Activated CD8-positive, alpha-beta memory T cell treated with anti-CD3 and anti-CD28 coated beads, Interleukin-2, amount 10 ng/mL, durations not matched to agents 7 days and 5 days (primary cell): Measurements from ENCODE around the gene CPHXL2. TPM values are rescaled to one million over a fixed set of nuclear protein-coding genes. Genes with fewer than 3 reads are reported as not detected.

Experiments used
- ATAC-seq: fragments of 150-1000 bp; cut with Tn5 transposase; one replicate; pipeline ENCODE4 v1.10.0; 2021; ENCODE audit warnings: moderate library complexity
- CTCF ChIA-PET: fragments of 350-600 bp; sonication (Branson Sonifier 250); formaldehyde crosslinking; loops from one replicate; lab custom pipeline; 2021; ENCODE audit warnings: antibody characterized with exemption; lab: Charles Lee
- DNase-seq: peaks from one replicate; pipeline ENCODE4 v3.0.0-alpha.2; 2020
- H3K27ac Mint-ChIP-seq: one replicate; pipeline ENCODE4 v1.8.0; 2021; ENCODE audit warnings: mild to moderate bottlenecking, mixed read lengths
- H3K27me3 Mint-ChIP-seq: one replicate; pipeline ENCODE4 v1.8.0; 2021; ENCODE audit warnings: mixed read lengths
- H3K36me3 Mint-ChIP-seq: one replicate; pipeline ENCODE4 v1.8.0; 2021; ENCODE audit warnings: mild to moderate bottlenecking, mixed read lengths
- H3K4me1 Mint-ChIP-seq: one replicate; pipeline ENCODE4 v1.8.0; 2021; ENCODE audit warnings: mixed read lengths
- H3K4me3 Mint-ChIP-seq: one replicate; pipeline ENCODE4 v1.8.0; 2021; ENCODE audit warnings: mild to moderate bottlenecking, moderate library complexity, mixed read lengths
- H3K9me3 Mint-ChIP-seq: one replicate; pipeline ENCODE4 v1.8.0; 2022; ENCODE audit warnings: low read depth, mixed read lengths
- total RNA-seq, 2 experiments: library from RNA; stranded (reverse); gene quantifications; one replicate each; pipeline ENCODE4 v1.2.3, GENCODE V29; 2021

Gene CPHXL2
- total RNA-seq, 2 experiments from 2014 or later, result not detected

DNA sequence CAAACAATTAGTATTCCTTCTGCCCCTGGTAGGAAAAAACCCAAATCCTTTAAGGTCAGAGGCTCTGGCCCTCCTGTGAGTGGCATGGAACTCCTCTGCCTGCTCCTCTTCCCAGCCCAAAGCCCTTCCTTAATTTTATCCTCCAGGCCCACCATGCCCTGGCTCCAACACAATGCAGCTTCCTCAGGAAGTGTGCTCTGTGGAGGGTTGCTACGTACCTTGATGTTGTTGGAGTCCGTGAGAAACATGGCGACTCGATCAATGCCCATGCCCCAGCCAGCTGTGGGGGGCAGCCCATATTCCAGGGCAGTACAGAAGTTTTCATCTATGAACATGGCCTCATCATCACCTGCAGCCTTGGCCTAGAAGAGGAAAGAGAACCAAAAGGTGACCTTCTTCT lies 48.5 kb downstream of the CPHXL2 start:
- Mint-ChIP-seq H3K27ac (peak overlapping the region; percentile 74), H3K9me3 (no peaks in the 10 kb centered on the region), H3K27me3 (no peaks in the 10 kb centered on the region), H3K4me3 (no peak overlapping the region), H3K4me1 (peaks cover 30% of the 10 kb centered on the region), H3K36me3 (peaks cover 67% of the 10 kb centered on the region)
- DNase-seq (no peak), ATAC-seq (no peak)
- CTCF ChIA-PET, result interaction anchor here (1.0 kb wide), 1 partner anchor 9 kb away, joined by 3 read pairs; no protein-coding TSS in a partner anchor

GRCh38 chr16:75627851-75628250 lies 49.0 kb downstream of the CPHXL2 start:
- CTCF ChIA-PET, result interaction anchor here (1.0 kb wide), 1 partner anchor 10 kb away, joined by 3 read pairs; no protein-coding TSS in a partner anchor
- ATAC-seq (no peak), DNase-seq (no peak)
- Mint-ChIP-seq H3K27ac (peak overlapping the region; percentile 74), H3K27me3 (no peaks in the 10 kb centered on the region), H3K36me3 (peaks cover 64% of the 10 kb centered on the region), H3K4me3 (no peak overlapping the region), H3K9me3 (no peaks in the 10 kb centered on the region), H3K4me1 (peaks cover 30% of the 10 kb centered on the region)

DNA sequence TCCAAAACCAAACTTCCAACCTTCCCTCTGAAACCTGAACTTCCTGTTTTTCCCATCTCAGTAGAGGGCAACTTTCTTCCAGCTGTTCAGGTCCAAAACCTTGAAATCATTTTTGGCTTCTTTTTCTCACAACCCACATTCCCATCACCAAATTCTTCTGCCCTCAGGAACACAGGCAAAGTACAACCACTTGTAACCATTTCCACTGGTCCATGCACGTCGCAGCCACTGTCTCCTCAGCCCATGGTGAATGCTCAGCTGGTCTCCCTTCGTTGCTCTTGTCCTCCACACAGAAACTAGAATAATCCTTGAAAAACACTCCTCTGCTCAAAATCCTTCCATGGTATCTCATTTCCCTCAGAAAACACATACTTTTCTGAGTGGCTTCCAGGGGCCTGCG lies 50.0 kb downstream of the CPHXL2 start:
- no peak for ATAC-seq

GRCh38 chr16:75624921-75625334 lies 51.9 kb downstream of the CPHXL2 start:
- peaks cover 51% of the 10 kb centered on the region for H3K4me1 Mint-ChIP-seq
- H3K27me3 Mint-ChIP-seq, result no peaks in the 10 kb centered on the region
- H3K9me3 Mint-ChIP-seq, result no peaks in the 10 kb centered on the region
- peaks cover 47% of the 10 kb centered on the region for H3K36me3 Mint-ChIP-seq
- CTCF ChIA-PET, result no interaction called here
- ATAC-seq (no peak), DNase-seq (no peak)
- H3K4me3 Mint-ChIP-seq, result peak overlapping the region; percentile 0
- H3K27ac Mint-ChIP-seq, result no peak overlapping the region

More for the DNA sequence above, 50.0 kb downstream of the CPHXL2 start:
- Mint-ChIP-seq H3K36me3 (peaks cover 59% of the 10 kb centered on the region), H3K4me3 (no peak overlapping the region), H3K4me1 (peaks cover 35% of the 10 kb centered on the region), H3K9me3 (no peaks in the 10 kb centered on the region), H3K27me3 (no peaks in the 10 kb centered on the region), H3K27ac (peak overlapping the region; percentile 74)
- CTCF ChIA-PET, result interaction anchor here (1.4 kb wide), 1 partner anchor 162 kb away, joined by 3 read pairs; no protein-coding TSS in a partner anchor
- no peak for DNase-seq

DNA sequence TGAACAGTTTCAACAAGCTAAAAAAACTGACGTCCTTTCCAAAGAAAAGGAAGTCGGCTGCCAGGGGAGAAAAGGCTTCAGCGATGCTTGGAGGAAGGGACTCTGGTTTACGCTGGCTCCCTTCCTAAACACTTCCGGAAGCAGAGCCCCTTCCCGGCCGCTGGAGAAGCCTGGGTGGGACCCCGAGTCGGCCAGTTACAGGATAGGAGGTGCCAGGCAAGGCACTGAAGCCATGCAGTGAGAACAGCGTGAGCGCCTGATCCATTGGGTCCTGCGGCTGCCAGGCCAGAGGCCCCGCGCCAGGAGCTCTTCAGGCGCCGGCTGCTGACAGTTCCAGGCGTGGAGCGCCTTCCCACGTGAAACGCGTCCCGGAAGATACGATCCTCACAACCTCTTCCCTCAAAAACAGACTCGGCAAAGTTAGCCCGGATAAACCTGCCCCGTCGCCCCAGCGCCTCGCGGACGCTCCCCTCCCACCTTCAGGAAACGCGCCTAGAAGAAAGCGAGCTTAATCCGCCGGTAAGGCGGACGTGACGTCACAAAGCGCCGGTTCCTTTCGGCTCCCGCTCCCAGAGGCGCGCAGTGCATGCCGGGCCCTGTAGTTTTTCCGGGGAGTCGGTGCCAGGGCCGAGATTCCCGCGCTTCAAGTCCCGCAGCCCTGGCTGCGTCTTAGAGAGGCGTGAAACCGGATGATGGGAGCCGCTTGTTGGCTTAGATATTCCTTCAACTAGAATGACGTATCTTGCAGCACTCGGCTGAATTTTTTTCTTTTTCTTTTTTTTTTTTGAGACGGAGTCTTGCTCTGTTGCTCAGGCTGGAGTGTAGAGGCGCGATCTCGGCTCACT lies 53.8 kb downstream of the CPHXL2 start, which contains the start of gene ADAT1:
Gene ADAT1 (minus strand): TSS at position 521 of the 845 bp plus-strand sequence. CDS start 2,482 bp downstream, outside the sequence.
- peaks cover 46% of the 10 kb centered on the region for H3K4me1 Mint-ChIP-seq
- peak within 1 kb of the TSS; percentile 90 for H3K4me3 Mint-ChIP-seq
- ATAC-seq, result peak; percentile 90
- peak; percentile 99 for DNase-seq
- no peaks in the 10 kb centered on the region for H3K9me3 Mint-ChIP-seq
- no peaks in the 10 kb centered on the region for H3K27me3 Mint-ChIP-seq
- CTCF ChIA-PET, result interaction anchor here (1.0 to 5.1 kb wide), 14 partner anchors 16 to 168 kb away, joined by 3 to 63 read pairs (median 7); partner anchors contain the start of genes GABARAPL2, KARS1, TERF2IP and TMEM170A
- H3K36me3 Mint-ChIP-seq, result peaks cover 44% of the 10 kb centered on the region
- H3K27ac Mint-ChIP-seq, result peak within 1 kb of the TSS; percentile 97

GRCh38 chr16:75621170-75621477 lies 55.7 kb downstream of the CPHXL2 start:
- CTCF ChIA-PET, result interaction anchor here (0.8 to 5.1 kb wide), 13 partner anchors 14 to 520 kb away, joined by 3 to 63 read pairs (median 6); partner anchors contain the start of genes GABARAPL2, KARS1, TERF2IP and TMEM170A
- DNase-seq (no peak), ATAC-seq (no peak)
- peaks cover 36% of the 10 kb centered on the region for H3K36me3 Mint-ChIP-seq
- H3K9me3 Mint-ChIP-seq, result no peaks in the 10 kb centered on the region
- H3K4me1 Mint-ChIP-seq, result peaks cover 48% of the 10 kb centered on the region
- no peaks in the 10 kb centered on the region for H3K27me3 Mint-ChIP-seq
- peak overlapping the region; percentile 97 for H3K27ac Mint-ChIP-seq
- peak overlapping the region; percentile 90 for H3K4me3 Mint-ChIP-seq

GRCh38 chr16:75620326-75621169 lies 56.3 kb downstream of the CPHXL2 start:
- CTCF ChIA-PET, result interaction anchor here (0.8 to 5.1 kb wide), 11 partner anchors 10 to 520 kb away, joined by 3 to 63 read pairs (median 7); partner anchors contain the start of genes GABARAPL2, KARS1, TERF2IP and TMEM170A
- ATAC-seq (peak; percentile 24), DNase-seq (peak; percentile 82)
- Mint-ChIP-seq H3K9me3 (no peaks in the 10 kb centered on the region), H3K27me3 (no peaks in the 10 kb centered on the region), H3K27ac (peak overlapping the region; percentile 97), H3K4me1 (peaks cover 54% of the 10 kb centered on the region), H3K36me3 (peaks cover 35% of the 10 kb centered on the region), H3K4me3 (peak overlapping the region; percentile 90)

- H3K27me3 Mint-ChIP-seq, result no peaks in the 10 kb centered on the region
- peaks cover 56% of the 10 kb centered on the region for H3K4me1 Mint-ChIP-seq
- CTCF ChIA-PET, result interaction anchor here (0.6 to 5.1 kb wide), 5 partner anchors 12 to 185 kb away, joined by 3 to 63 read pairs (median 3); partner anchors contain the start of genes CFDP1, CHST6, KARS1 and TERF2IP
- no peak overlapping the region for H3K27ac Mint-ChIP-seq
- H3K9me3 Mint-ChIP-seq, result no peaks in the 10 kb centered on the region
- ATAC-seq, result no peak
- H3K4me3 Mint-ChIP-seq, result no peak overlapping the region
- no peak for DNase-seq
- H3K36me3 Mint-ChIP-seq, result peaks cover 43% of the 10 kb centered on the region
Measured at GRCh38 chr16:75618780-75619179, 58.0 kb downstream of the CPHXL2 start.

- no peak for DNase-seq
- no peaks in the 10 kb centered on the region for H3K27me3 Mint-ChIP-seq
- no peaks in the 10 kb centered on the region for H3K9me3 Mint-ChIP-seq
- H3K4me3 Mint-ChIP-seq, result no peak overlapping the region
- peak overlapping the region; percentile 89 for H3K27ac Mint-ChIP-seq
- H3K4me1 Mint-ChIP-seq, result peaks cover 53% of the 10 kb centered on the region
- CTCF ChIA-PET, result no interaction called here
- ATAC-seq, result no peak
- peaks cover 59% of the 10 kb centered on the region for H3K36me3 Mint-ChIP-seq
Measured at GRCh38 chr16:75617121-75617520, 59.7 kb downstream of the CPHXL2 start.

- CTCF ChIA-PET, result interaction anchor here (1.6 kb wide), 2 partner anchors 50 to 99 kb away, joined by 5 read pairs; partner anchors contain the start of gene GABARAPL2
- Mint-ChIP-seq H3K27me3 (no peaks in the 10 kb centered on the region), H3K4me3 (peak overlapping the region; percentile 33), H3K9me3 (no peaks in the 10 kb centered on the region), H3K36me3 (peaks cover 60% of the 10 kb centered on the region), H3K27ac (peak overlapping the region; percentile 89), H3K4me1 (peaks cover 48% of the 10 kb centered on the region)
- ATAC-seq (peak; percentile 69), DNase-seq (peak; percentile 50)
Measured at GRCh38 chr16:75616521-75617010, 60.2 kb downstream of the CPHXL2 start.

GRCh38 chr16:75615619-75616018 lies 61.2 kb downstream of the CPHXL2 start:
- DNase-seq (no peak), ATAC-seq (no peak)
- Mint-ChIP-seq H3K9me3 (no peaks in the 10 kb centered on the region), H3K27ac (peak overlapping the region; percentile 89), H3K4me1 (peaks cover 39% of the 10 kb centered on the region), H3K36me3 (peaks cover 63% of the 10 kb centered on the region), H3K27me3 (no peaks in the 10 kb centered on the region), H3K4me3 (no peak overlapping the region)
- CTCF ChIA-PET, result interaction anchor here (0.6 to 1.6 kb wide), 4 partner anchors 34 to 416 kb away, joined by 3 to 5 read pairs (median 4); partner anchors contain the start of gene GABARAPL2

- CTCF ChIA-PET, result no interaction called here
- peaks cover 31% of the 10 kb centered on the region for H3K4me1 Mint-ChIP-seq
Measured at GRCh38 chr16:75614066-75614897, 62.5 kb downstream of the CPHXL2 start.

More at GRCh38 chr16:75614066-75614897, 62.5 kb downstream of the CPHXL2 start:
- no peak for DNase-seq
- H3K27me3 Mint-ChIP-seq, result no peaks in the 10 kb centered on the region
- H3K27ac Mint-ChIP-seq, result no peak overlapping the region
- H3K36me3 Mint-ChIP-seq, result peaks cover 60% of the 10 kb centered on the region
- H3K9me3 Mint-ChIP-seq, result no peaks in the 10 kb centered on the region
- no peak for ATAC-seq
- H3K4me3 Mint-ChIP-seq, result no peak overlapping the region
